ENCODE measurements around the gene CDK5. TPM values are rescaled to one million over a fixed set of nuclear protein-coding genes. Genes with fewer than 3 reads are reported as not detected.

CDK5 gene
- total and polyA plus RNA-seq, 9 of the 15 experiments (the other 6 are each of a cell fraction or from before 2014, with no cell fraction given), result 3.2 to 38.0 (median 27.5) TPM

DNA sequence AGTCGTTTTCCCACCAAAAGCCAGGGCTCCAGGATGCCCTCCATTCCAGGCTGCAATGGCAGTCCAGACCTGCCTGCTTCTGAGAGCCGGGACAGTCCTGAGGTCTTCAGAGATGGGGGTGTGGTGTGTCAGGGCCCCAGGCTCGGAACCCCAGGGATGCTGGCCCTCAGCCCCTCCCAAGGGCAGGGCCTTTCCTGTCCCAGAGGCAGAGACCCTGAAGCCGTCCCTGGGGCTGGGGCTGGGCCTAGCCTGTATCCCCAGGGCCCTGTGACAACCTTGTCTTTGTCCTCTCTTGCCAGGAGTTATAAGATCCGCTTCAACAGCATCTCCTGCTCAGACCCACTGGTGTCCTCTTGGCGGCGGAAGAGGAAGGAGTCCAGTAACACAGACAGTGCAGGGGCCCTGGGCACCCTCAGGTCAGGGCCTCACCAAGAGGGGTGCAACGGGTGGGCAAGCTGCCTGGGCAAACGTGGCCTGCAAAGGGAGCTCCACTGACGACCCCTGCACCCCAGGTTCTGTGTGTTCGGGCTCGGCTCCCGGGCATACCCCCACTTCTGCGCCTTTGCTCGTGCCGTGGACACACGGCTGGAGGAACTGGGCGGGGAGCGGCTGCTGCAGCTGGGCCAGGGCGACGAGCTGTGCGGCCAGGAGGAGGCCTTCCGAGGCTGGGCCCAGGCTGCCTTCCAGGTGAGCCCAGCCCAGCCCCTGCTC, 51.0 kb downstream of the CDK5 start:
- BruUV-seq (replicated peaks), result no TSS peak
- DNase-seq (ENCODE audit: extremely low read depth in 1 of 4, low spot score in 3 of 4) (no peak), FAIRE-seq (no peak), ATAC-seq (no peak)
- CTCF ChIA-PET (ENCODE audit: low intra/inter-chr PET ratio), result interaction anchor here (3.5 kb wide), 1 partner anchor 44 kb away, joined by 15 read pairs; no protein-coding TSS in a partner anchor
- peaks cover 2% of the 10 kb centered on the region; the same call in 1 of the 3 replicates for H3K36me3 ChIP-seq (ENCODE audit: control insufficient read depth, insufficient read depth, low read length)
- intact Hi-C loops (cut with micrococcal nuclease), result loop anchor here (5.0 kb wide), 1 partner anchor 226 kb away; the partner anchor contains the start of gene CHPF2
- H3K9me1 ChIP-seq (ENCODE audit: control insufficient read depth, insufficient read depth, low read length), result no peaks in the 10 kb centered on the region
- POLR2A ChIA-PET, result interaction anchor here (0.6 to 8.4 kb wide), 6 partner anchors 8 to 721 kb away, joined by 3 to 146 read pairs (median 6); partner anchors contain the start of genes ABCB8 and ATG9B
- H3K4me1 ChIP-seq (replicated peaks in 1 of 2; ENCODE audit: control insufficient read depth in 2 of 2, insufficient read depth in 2 of 2, low read length in 2 of 2), result peaks cover 41 to 61% of the 10 kb centered on the region in 2 experiments
- peak; percentile 27; the same call in 1 of the 2 replicates for TF ChIP-seq USF1 (CRISPR knock-in tag; IDR thresholded peaks at IDR 0.05)
- no peak for TF ChIP-seq CREB3L1 (IDR thresholded peaks at IDR 0.05; ENCODE audit: borderline replicate concordance, low read depth)
- TF ChIP-seq RBM14 (IDR thresholded peaks at IDR 0.05; ENCODE audit: borderline replicate concordance, insufficient read depth, low read depth, low read length), result 0 out of 2 replicates have a peak, but pooled peaks have one; percentile 66
- peak; percentile 27; the same call in 1 of the 2 replicates for TF ChIP-seq RBFOX2 (IDR thresholded peaks at IDR 0.05; ENCODE audit: low read depth, low read length)
- no peaks in the 10 kb centered on the region; a peak in 1 of 5 replicates for H3K27me3 ChIP-seq (ENCODE audit: control insufficient read depth in 2 of 2, insufficient read depth in 2 of 2, low read length in 2 of 2)
- no peak overlapping the region for H3K4me2 ChIP-seq (ENCODE audit: insufficient read depth, low read length)
- H2AFZ ChIP-seq (ENCODE audit: low read depth, low read length), result no peak overlapping the region
- no peaks in the 10 kb centered on the region for H3K9me3 ChIP-seq (replicated peaks; ENCODE audit: control insufficient read depth, insufficient read depth, low read depth, low read length)
- H3K27ac ChIP-seq (ENCODE audit: extremely low read depth, low read depth, low read length), result no peak overlapping the region
- WGBS (ENCODE audit: insufficient coverage, low coverage, missing lambda C conversion rate), result 76% methylated on average over 23 of the region's 23 CpGs
- in situ Hi-C loops (cut with MboI), result no loop called here
- peak overlapping the region in 1 of 2 experiments; percentile 69; a peak in 2 of 4 replicates for H3K9ac ChIP-seq (ENCODE audit: insufficient read depth in 1 of 2, low read depth in 2 of 2, low read length in 2 of 2)
- H4K20me1 ChIP-seq (replicated peaks; ENCODE audit: control insufficient read depth, insufficient read depth, low read length), result no peaks in the 10 kb centered on the region
- peaks cover 30% of the 10 kb centered on the region for H3K79me2 ChIP-seq (ENCODE audit: control insufficient read depth, insufficient read depth, low read length)
- H3K4me3 ChIP-seq, result no peak overlapping the region

Measured in K562 (cell line).